Thoracic aorta (tissue), 2 donors: ENCODE data around the gene NRXN3. TPM values are rescaled to one million over a fixed set of nuclear protein-coding genes. Genes with fewer than 3 reads are reported as not detected.

Source experiments
- ATAC-seq: fragments of 150-250 bp; one replicate; pipeline ENCODE4 v1.8.0; 2017; ENCODE audit warnings: low read depth; ENCODE audit not compliant: insufficient number of reproducible peaks, low FRiP score
- DNase-seq: peaks from one replicate; pipeline ENCODE4 v3.0.0-alpha.2; 2020; ENCODE audit warnings: low spot score
- H3K27ac ChIP-seq, 2 donors: fragments of 200-600 bp; sonication (generic); 1 replicate in 1 of 2; 2 replicates in 1 of 2; pipeline ENCODE4 v1.5.1; 2016; ENCODE audit warnings: mild to moderate bottlenecking in 2 of 2, moderate library complexity in 2 of 2
- H3K27me3 ChIP-seq: fragments of 200-600 bp; sonication (generic); replicated peaks from 2 replicates; pipeline ENCODE4 v1.6.0; 2016; ENCODE audit warnings: mild to moderate bottlenecking; ENCODE audit not compliant: insufficient read depth
- H3K36me3 ChIP-seq: fragments of 200-600 bp; sonication (generic); one replicate; pipeline ENCODE4 v1.5.1; 2016
- H3K4me1 ChIP-seq, 2 donors: fragments of 200-600 bp; sonication (generic); 1 replicate in 1 of 2; 2 replicates in 1 of 2; pipeline versions ENCODE4 v1.5.1 to v1.6.0; 2016; ENCODE audit warnings: low read depth in 2 of 2, mild to moderate bottlenecking in 1 of 2; ENCODE audit not compliant: control insufficient read depth in 1 of 2
- H3K4me3 ChIP-seq: fragments of 200-600 bp; sonication (generic); 2 replicates; pipeline ENCODE4 v1.5.1; 2016; ENCODE audit warnings: mild to moderate bottlenecking
- H3K9me3 ChIP-seq: fragments of 200-600 bp; sonication (generic); 2 replicates; pipeline ENCODE4 v1.5.1; 2016
- total RNA-seq, 2 donors: library from RNA; depleted of rRNA; stranded (reverse); fragments of >200 nt; gene quantifications; one replicate each; pipeline versions ENCODE4 v1.1.0 to v1.2.3, GENCODE V29; 2016
- TF ChIP-seq, protein P1 (sequence below): fragments of 200-600 bp; sonication (generic); IDR thresholded peaks from one replicate; pipeline ENCODE4 v1.5.1; 2019; ENCODE audit warnings: antibody characterized with exemption

The NRXN3 gene
- total RNA-seq, 2 donors from 2014 or later: 5.6 to 33.3 TPM

DNA sequence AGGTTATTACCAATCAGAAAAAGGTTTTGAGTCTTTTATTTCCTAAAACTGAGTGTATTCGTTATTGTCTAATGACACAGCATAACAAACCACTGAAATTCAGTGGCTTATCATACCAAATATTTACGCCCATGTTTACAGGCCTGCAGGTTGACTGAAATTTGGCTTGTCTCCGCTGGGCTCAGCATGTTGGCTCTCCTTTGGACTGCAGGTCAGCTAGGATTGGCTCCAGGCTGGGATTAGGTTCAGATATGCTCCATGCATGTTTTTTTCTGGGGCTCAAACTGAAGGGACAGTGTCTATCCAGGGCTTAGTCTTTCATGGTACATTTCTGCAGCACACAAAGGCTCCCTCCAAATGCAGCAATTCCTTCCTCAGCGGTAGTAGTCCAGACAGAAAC lies 1471.2 kb downstream of the NRXN3 start:
- Histone ChIP-seq H3K36me3 (no peaks in the 10 kb centered on the region), H3K27me3 (no peaks in the 10 kb centered on the region), H3K27ac (no peak overlapping the region), H3K4me1 (no peaks in the 10 kb centered on the region), H3K9me3 (no peaks in the 10 kb centered on the region), H3K4me3 (no peak overlapping the region)
- ATAC-seq: no peak
- TF ChIP-seq, protein P1, sequence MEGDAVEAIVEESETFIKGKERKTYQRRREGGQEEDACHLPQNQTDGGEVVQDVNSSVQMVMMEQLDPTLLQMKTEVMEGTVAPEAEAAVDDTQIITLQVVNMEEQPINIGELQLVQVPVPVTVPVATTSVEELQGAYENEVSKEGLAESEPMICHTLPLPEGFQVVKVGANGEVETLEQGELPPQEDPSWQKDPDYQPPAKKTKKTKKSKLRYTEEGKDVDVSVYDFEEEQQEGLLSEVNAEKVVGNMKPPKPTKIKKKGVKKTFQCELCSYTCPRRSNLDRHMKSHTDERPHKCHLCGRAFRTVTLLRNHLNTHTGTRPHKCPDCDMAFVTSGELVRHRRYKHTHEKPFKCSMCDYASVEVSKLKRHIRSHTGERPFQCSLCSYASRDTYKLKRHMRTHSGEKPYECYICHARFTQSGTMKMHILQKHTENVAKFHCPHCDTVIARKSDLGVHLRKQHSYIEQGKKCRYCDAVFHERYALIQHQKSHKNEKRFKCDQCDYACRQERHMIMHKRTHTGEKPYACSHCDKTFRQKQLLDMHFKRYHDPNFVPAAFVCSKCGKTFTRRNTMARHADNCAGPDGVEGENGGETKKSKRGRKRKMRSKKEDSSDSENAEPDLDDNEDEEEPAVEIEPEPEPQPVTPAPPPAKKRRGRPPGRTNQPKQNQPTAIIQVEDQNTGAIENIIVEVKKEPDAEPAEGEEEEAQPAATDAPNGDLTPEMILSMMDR: no peak
- DNase-seq: no peak

DNA sequence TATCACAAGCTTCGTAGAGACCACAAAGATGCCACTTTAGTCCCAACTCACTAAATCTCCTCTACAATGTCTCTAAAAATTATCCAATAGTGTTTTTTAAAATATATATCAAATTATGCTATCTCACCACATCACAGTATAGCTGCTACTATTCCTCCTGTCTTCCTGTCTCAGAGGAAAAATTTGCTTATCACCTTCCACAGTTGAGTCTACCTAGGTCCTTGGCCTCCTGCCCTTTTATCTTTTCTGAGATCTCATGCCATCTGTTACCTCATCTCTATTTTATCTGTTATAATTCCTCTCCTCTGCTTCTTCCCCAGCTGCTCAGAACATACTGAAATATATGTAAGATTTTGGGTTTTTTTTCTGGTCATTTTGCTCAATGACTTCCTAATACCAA lies 1473.0 kb downstream of the NRXN3 start:
- no peaks in the 10 kb centered on the region for H3K36me3 ChIP-seq
- TF ChIP-seq, protein P1: no peak
- H3K4me1 ChIP-seq: no peaks in the 10 kb centered on the region
- H3K27me3 ChIP-seq: no peaks in the 10 kb centered on the region
- DNase-seq (no peak), ATAC-seq (no peak)
- H3K27ac ChIP-seq: no peak overlapping the region
- no peaks in the 10 kb centered on the region for H3K9me3 ChIP-seq
- H3K4me3 ChIP-seq: no peak overlapping the region

DNA sequence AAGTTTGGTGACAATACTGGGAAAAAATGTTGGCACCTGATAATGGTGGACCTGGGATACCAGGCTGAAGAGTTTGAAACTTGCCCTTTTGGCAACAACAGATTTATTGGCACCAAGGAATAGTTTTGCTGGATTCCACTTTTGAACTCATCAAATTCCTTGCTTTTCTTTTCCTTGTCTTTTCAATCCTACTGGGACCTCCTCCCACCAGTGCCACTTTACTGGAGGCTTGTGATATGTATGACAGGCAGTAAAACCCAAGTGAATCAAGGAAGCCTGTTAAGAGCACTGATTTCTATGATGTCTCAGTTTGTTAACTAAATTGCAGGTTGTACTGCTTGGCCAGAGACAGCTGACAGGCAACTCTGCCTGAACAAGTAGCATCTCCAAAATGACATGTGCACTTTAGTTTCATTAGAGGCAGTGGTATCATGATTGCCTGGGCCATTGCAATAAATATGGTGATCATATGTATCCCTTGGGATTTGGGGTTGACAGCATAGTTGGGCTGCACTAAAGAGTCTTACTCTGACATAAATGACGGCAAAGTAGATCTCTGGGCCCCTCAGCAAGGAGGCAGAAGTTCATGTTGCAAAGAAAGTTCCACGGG lies 1475.7 kb downstream of the NRXN3 start:
- no peaks in the 10 kb centered on the region for H3K9me3 ChIP-seq
- no peaks in the 10 kb centered on the region for H3K4me1 ChIP-seq
- H3K27ac ChIP-seq: no peak overlapping the region
- no peaks in the 10 kb centered on the region for H3K27me3 ChIP-seq
- TF ChIP-seq, protein P1: no peak
- no peaks in the 10 kb centered on the region for H3K36me3 ChIP-seq
- H3K4me3 ChIP-seq: no peak overlapping the region
- ATAC-seq (no peak), DNase-seq (no peak)

DNA sequence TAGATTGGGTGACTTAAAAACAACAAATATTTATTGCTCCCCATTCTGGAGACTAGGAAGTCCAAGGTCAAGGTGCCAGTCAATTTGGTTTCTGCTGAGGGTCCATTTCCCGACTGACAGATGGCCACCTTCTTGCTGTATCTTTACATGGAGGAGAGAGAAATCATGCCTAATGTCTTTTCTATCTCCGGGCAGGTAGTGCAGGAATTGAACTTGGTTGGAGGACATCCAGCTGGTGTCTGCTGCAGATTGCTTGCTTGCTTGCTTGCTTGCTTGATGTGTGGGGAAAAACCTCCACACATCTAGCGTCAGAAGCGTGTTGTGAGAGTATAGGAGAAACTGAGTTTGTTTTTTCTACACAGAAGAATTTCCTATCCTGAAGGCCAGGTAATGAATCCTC lies 1479.7 kb downstream of the NRXN3 start:
- TF ChIP-seq, protein P1: no peak
- Histone ChIP-seq H3K4me1 (no peaks in the 10 kb centered on the region), H3K4me3 (no peak overlapping the region), H3K9me3 (no peaks in the 10 kb centered on the region), H3K36me3 (no peaks in the 10 kb centered on the region), H3K27ac (no peak overlapping the region), H3K27me3 (no peaks in the 10 kb centered on the region)
- ATAC-seq (no peak), DNase-seq (no peak)

DNA sequence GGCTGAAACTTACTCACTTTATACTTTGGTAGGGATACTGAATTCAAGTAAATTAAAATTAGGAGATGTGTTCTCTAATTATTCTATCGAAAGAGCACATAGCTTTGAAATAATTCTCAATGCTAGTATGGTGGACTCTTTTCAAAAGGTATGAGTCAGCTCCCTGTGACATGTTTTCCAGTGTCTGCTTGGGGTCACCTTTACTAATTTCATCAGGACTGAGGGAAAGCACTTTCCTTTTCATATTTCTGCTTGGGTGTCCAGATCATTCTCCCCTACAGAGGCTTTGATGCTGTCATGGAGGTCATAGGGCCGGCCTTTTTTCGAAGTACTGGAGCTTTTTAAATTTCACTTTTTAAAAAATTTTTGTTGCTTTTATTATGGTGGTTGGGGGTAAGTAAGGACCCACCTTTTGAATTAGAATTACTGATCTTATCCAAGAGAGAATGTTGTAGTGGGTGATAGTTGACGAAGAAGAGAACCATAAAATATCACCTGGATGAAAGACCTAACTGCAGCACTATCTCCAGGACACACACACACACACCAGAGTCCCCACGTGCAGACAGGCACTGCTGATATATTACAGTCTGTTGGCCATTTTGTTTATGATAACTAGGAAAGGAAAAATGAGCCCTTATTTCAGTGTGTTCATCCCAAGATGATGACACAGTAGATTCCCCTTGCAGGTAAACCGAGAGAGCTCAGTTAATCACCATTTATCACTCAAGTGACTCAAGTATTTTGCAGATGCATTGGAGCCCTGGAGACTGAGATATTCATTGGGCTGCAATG lies 1482.5 kb downstream of the NRXN3 start:
- DNase-seq (no peak), ATAC-seq (no peak)
- H3K4me1 ChIP-seq: no peaks in the 10 kb centered on the region
- no peaks in the 10 kb centered on the region for H3K36me3 ChIP-seq
- no peaks in the 10 kb centered on the region for H3K9me3 ChIP-seq
- TF ChIP-seq, protein P1: no peak
- no peaks in the 10 kb centered on the region for H3K27me3 ChIP-seq
- no peak overlapping the region for H3K4me3 ChIP-seq
- H3K27ac ChIP-seq: no peak overlapping the region
